GM12801 (cell line): ENCODE data around the gene SYNPO.

Source experiments
- CTCF ChIP-seq: IDR thresholded peaks from one replicate; pipeline ENCODE4 v1.5.1; 2011; ENCODE audit warnings: control low read depth; ENCODE audit not compliant: insufficient read length; ENCODE audit errors: extremely low read depth

The SYNPO gene

GRCh38 chr5:150703762-150704161, 63.3 kb downstream of the SYNPO start:
- TF ChIP-seq CTCF, result no peak

- TF ChIP-seq CTCF, result no peak
Measured at GRCh38 chr5:150706776-150707390, 66.4 kb downstream of the SYNPO start.
